Measurements from ENCODE around the gene ASB9.

DNA sequence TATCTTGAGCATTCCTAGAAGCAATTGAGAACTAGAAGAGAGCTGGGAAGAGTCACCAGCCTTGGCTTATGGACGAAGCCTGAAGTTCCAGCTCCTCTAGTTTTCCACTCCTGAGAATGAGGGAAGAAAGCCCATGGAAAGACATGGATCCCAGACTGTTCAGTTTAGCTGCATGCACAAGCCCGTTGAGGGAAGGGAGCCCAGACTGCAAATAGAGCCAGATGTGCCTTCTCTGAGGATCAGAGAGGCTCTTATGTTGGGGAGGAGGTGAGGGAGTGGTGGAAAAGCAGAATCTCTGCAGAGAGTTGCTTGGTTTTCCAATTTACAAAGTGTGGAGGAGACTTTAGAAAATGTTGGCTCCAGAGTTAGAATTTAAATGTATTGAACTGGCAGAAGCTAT lies 69.0 kb downstream of the ASB9 start:
- TF ChIP-seq CTCF (IDR thresholded peaks at IDR 0.05; ENCODE audit: insufficient read depth, low read depth, low read length), result no peak
- TF ChIP-seq EZH2 (IDR thresholded peaks at IDR 0.05; ENCODE audit: insufficient read depth, low read length), result no peak

Measured in astrocyte (in vitro differentiated cells and primary cell).